Brain microvascular endothelial cell (primary cell): ENCODE measurements around the gene MAD1L1.
"Not testable (repeated sequence)": the region's sequence is repeated elsewhere in the genome, so short reads cannot be mapped to it uniquely, and the experiment has no call there.

Experiments used
- DNase-seq: peaks from one replicate; pipeline ENCODE4 v3.0.0-alpha.2; 2020
- H3K27ac ChIP-seq: fragments of 250-450 bp; sonication (Bioruptor Pico); 2 replicates; pipeline ENCODE4 v1.5.1; 2020; ENCODE audit warnings: mild to moderate bottlenecking, moderate library complexity
- H3K27me3 ChIP-seq: fragments of 250-450 bp; sonication (Bioruptor Pico); replicated peaks from 2 replicates; pipeline ENCODE4 v1.5.1; 2020; ENCODE audit warnings: mild to moderate bottlenecking
- H3K36me3 ChIP-seq: fragments of 250-450 bp; sonication (Bioruptor Pico); replicated peaks from 2 replicates; pipeline ENCODE4 v1.5.1; 2020; ENCODE audit warnings: mild to moderate bottlenecking
- H3K4me3 ChIP-seq: 2 replicates; pipeline ENCODE4 v1.5.1; 2011; ENCODE audit warnings: low read depth, mild to moderate bottlenecking, control low read depth, low read length, moderate library complexity
- in situ Hi-C: cut with HindIII; loops from 2 replicates; pipeline ENCODE4 v1.10.0; 2017; ENCODE audit warnings: low sequenced_read_pairs, low pct_ligation_motif_present
- TF ChIP-seq, protein P1 (sequence below): IDR thresholded peaks from 2 replicates; pipeline ENCODE4 v1.5.1; 2011; ENCODE audit warnings: low read depth, mild to moderate bottlenecking, moderate library complexity, low read length, control low read depth, inconsistent platforms; ENCODE audit errors: missing control alignments

MAD1L1 gene

GRCh38 chr7:2271273-2272026 is 38.7 kb upstream of the MAD1L1 start:
- no peak for DNase-seq
- no peaks in the 10 kb centered on the region for H3K27me3 ChIP-seq
- H3K36me3 ChIP-seq, result peaks cover 20% of the 10 kb centered on the region
- H3K27ac ChIP-seq, result no peak overlapping the region
- TF ChIP-seq, protein P1, sequence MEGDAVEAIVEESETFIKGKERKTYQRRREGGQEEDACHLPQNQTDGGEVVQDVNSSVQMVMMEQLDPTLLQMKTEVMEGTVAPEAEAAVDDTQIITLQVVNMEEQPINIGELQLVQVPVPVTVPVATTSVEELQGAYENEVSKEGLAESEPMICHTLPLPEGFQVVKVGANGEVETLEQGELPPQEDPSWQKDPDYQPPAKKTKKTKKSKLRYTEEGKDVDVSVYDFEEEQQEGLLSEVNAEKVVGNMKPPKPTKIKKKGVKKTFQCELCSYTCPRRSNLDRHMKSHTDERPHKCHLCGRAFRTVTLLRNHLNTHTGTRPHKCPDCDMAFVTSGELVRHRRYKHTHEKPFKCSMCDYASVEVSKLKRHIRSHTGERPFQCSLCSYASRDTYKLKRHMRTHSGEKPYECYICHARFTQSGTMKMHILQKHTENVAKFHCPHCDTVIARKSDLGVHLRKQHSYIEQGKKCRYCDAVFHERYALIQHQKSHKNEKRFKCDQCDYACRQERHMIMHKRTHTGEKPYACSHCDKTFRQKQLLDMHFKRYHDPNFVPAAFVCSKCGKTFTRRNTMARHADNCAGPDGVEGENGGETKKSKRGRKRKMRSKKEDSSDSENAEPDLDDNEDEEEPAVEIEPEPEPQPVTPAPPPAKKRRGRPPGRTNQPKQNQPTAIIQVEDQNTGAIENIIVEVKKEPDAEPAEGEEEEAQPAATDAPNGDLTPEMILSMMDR, result no peak
- H3K4me3 ChIP-seq, result no peak overlapping the region
- in situ Hi-C loops, result no loop called here

DNA sequence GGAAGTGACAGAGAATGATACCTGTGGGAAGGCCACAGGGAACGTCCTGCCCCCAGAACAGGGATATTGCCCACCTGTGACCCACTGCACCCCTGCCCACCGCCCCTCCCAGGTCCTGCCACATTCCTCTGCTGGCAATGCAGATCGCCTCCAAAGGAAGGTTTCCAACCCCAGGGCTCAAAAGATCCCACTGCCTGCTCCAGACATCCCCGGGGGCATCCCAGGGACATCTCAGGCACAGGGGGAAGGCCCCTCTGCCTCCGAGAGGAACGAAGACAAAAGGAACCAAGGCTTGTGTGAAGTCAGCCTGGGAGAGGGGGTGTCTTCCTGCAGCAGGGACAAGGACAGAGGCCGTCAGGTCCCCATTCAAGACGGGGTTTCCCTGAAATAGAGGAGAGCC is 37.8 kb upstream of the MAD1L1 start:
- DNase-seq, result no peak
- Histone ChIP-seq H3K27ac (no peak overlapping the region), H3K4me3 (no peak overlapping the region), H3K27me3 (no peaks in the 10 kb centered on the region), H3K36me3 (peaks cover 16% of the 10 kb centered on the region)
- in situ Hi-C loops, result no loop called here
- TF ChIP-seq, protein P1, result no peak

- H3K36me3 ChIP-seq, result peaks cover 16% of the 10 kb centered on the region
- H3K27ac ChIP-seq, result no peak overlapping the region
- no peaks in the 10 kb centered on the region for H3K27me3 ChIP-seq
- no peak overlapping the region for H3K4me3 ChIP-seq
- in situ Hi-C loops, result no loop called here
- no peak for DNase-seq
- TF ChIP-seq, protein P1, result no peak
These were observed 37.3 kb upstream of the MAD1L1 start for GRCh38 chr7:2269991-2270460.

- H3K4me3 ChIP-seq, DNase-seq, in situ Hi-C loops, H3K27ac ChIP-seq, H3K27me3 ChIP-seq: not testable (repeated sequence)
- peaks cover 16% of the 10 kb centered on the region for H3K36me3 ChIP-seq
These were observed 36.6 kb upstream of the MAD1L1 start for GRCh38 chr7:2269089-2269990.

GRCh38 chr7:2266911-2267310 is 34.2 kb upstream of the MAD1L1 start:
- in situ Hi-C loops, result no loop called here
- Histone ChIP-seq H3K36me3 (peaks cover 32% of the 10 kb centered on the region), H3K27me3 (no peaks in the 10 kb centered on the region), H3K27ac (no peak overlapping the region), H3K4me3 (no peak overlapping the region)
- TF ChIP-seq, protein P1, result no peak
- no peak for DNase-seq

DNA sequence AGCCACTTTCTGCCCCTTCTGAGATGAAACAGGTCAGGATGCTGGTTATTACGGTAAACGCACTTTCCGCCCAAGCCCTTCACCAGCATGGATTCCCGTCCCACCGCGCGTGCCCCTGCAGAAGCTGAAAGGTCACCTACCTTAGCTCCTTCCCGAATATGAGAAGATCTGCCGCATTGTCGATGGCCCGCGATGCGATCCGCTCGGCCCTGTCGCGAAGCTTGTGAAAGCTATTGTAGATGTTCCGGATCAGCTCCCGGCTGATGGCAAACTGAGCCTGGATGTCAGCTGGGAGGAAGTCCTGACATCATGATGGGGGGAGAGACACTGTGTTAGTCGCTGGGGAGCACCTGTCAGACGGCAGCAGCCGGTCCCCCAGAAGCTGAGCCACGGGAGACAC is 31.4 kb upstream of the MAD1L1 start:
- Histone ChIP-seq H3K27ac (no peak overlapping the region), H3K4me3 (no peak overlapping the region), H3K36me3 (peaks cover 26% of the 10 kb centered on the region), H3K27me3 (no peaks in the 10 kb centered on the region)
- TF ChIP-seq, protein P1, result no peak
- in situ Hi-C loops, result no loop called here
- no peak for DNase-seq
